GM06990 (cell line): Measurements from ENCODE around the gene SAMD9.
"Not testable (repeated sequence)": the region's sequence is repeated elsewhere in the genome, so short reads cannot be mapped to it uniquely, and the experiment has no call there.

Experiments used
- DNase-seq: peaks from one replicate; pipeline ENCODE4 v3.0.0-alpha.2; 2011; ENCODE audit not compliant: insufficient read length; ENCODE audit errors: extremely low read depth
- H3K27me3 ChIP-seq: replicated peaks from 2 replicates; pipeline ENCODE4 v1.6.0; 2011; ENCODE audit warnings: low read length; ENCODE audit not compliant: control insufficient read depth, insufficient read depth
- H3K36me3 ChIP-seq: 2 replicates; pipeline ENCODE4 v1.5.1; 2011; ENCODE audit warnings: low read length; ENCODE audit not compliant: control insufficient read depth, insufficient read depth
- H3K4me3 ChIP-seq: replicated peaks from 2 replicates; pipeline ENCODE4 v1.5.1; 2011; ENCODE audit warnings: low read depth, mild to moderate bottlenecking, control low read depth, low read length
- CTCF ChIP-seq: IDR thresholded peaks from 2 replicates; pipeline ENCODE4 v1.5.1; 2011; ENCODE audit warnings: low read length, control low read depth, mild to moderate bottlenecking, inconsistent platforms; ENCODE audit not compliant: insufficient read depth, poor library complexity, severe bottlenecking

SAMD9 gene

GRCh38 chr7:93092757-93093370 lies 24.9 kb downstream of the SAMD9 start:
- no peaks in the 10 kb centered on the region for H3K36me3 ChIP-seq
- no peak overlapping the region for H3K4me3 ChIP-seq
- peak; percentile 60 for TF ChIP-seq CTCF
- DNase-seq = no peak
- no peaks in the 10 kb centered on the region for H3K27me3 ChIP-seq

- H3K4me3 ChIP-seq, DNase-seq, H3K27me3 ChIP-seq, H3K36me3 ChIP-seq: not testable (repeated sequence)
Observed at GRCh38 chr7:93073357-93073756, 44.4 kb downstream of the SAMD9 start.

DNA sequence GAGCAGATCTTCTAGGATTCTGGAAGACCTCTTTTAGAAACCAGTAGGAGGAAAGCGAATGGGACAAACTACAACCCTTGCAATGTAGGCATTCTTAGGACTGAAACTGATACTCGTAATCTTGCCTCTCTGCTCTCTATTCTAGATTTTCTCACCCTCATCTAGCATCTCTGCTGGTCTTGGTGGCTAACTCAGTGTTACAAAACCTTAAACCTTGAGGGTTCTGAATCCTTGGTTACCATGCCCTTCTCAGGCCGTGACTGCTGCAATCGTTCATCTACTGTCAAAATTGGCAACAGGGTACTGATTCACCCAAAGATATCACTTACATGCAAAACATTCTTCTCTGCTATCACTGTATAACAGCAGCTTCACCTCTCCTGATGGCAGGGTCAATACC lies 55.2 kb downstream of the SAMD9 start:
- Histone ChIP-seq H3K4me3 (no peak overlapping the region), H3K36me3 (no peaks in the 10 kb centered on the region), H3K27me3 (no peaks in the 10 kb centered on the region)
- no peak for TF ChIP-seq CTCF
- no peak for DNase-seq

GRCh38 chr7:93060865-93061264 lies 56.9 kb downstream of the SAMD9 start:
- no peak overlapping the region for H3K4me3 ChIP-seq
- no peaks in the 10 kb centered on the region for H3K27me3 ChIP-seq
- no peak for DNase-seq
- no peak for TF ChIP-seq CTCF
- H3K36me3 ChIP-seq = no peaks in the 10 kb centered on the region

- H3K36me3 ChIP-seq = no peaks in the 10 kb centered on the region
- DNase-seq = no peak
- TF ChIP-seq CTCF = no peak
Observed at GRCh38 chr7:93060025-93060424, 57.8 kb downstream of the SAMD9 start.

GRCh38 chr7:93056621-93057020 lies 61.2 kb downstream of the SAMD9 start:
- H3K27me3 ChIP-seq, H3K36me3 ChIP-seq, DNase-seq, H3K4me3 ChIP-seq: not testable (repeated sequence)

More at GRCh38 chr7:93060025-93060424, 57.8 kb downstream of the SAMD9 start:
- Histone ChIP-seq H3K4me3 (no peak overlapping the region), H3K27me3 (no peaks in the 10 kb centered on the region)

GRCh38 chr7:93055543-93056107 lies 62.2 kb downstream of the SAMD9 start:
- TF ChIP-seq CTCF = peak; percentile 46
- Histone ChIP-seq H3K27me3 (no peaks in the 10 kb centered on the region), H3K36me3 (no peaks in the 10 kb centered on the region), H3K4me3 (no peak overlapping the region)
- no peak for DNase-seq
